ENCODE measurements around the gene CDX2. TPM values are rescaled to one million over a fixed set of nuclear protein-coding genes. Genes with fewer than 3 reads are reported as not detected.

Gene CDX2
- total and polyA plus RNA-seq, 2 experiments from 2014 or later = not detected

DNA sequence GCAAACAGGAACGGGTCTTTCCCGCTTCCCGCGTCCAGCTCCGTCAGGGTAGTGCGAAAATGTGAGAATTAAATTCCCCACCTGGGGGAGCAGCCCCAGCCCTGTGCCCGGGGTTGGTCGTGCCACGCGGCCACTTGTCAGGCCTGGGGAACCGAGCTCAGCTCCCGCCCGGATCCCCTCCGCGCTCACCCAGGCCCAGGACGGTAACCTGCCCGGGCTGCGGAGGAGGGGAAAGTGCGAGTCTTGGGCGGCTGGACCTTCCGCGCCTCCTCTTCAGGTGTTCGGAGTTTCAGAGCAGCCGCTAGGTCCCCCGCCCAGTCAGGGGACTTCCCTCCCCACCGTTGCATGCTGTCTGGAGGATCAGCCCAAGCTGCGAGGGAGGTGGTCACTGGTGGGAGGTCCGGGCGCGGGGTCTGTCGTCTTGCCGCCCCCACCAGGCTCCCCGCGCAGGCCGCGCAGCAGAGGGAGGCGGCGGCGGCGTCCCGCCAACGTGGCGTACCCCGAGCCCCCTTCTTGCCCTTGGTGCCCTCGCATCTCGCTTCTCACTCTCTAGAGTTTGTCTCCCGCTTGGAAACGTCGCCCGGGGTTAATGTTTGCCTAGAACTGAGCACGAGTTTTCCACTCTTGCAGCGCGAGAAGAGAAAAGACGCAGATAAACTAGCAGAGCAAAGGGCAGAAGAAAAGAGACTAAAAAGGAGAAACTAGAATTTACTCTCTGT, 11.3 kb upstream of the CDX2 start (continued):
- TF ChIP-seq, protein P1, sequence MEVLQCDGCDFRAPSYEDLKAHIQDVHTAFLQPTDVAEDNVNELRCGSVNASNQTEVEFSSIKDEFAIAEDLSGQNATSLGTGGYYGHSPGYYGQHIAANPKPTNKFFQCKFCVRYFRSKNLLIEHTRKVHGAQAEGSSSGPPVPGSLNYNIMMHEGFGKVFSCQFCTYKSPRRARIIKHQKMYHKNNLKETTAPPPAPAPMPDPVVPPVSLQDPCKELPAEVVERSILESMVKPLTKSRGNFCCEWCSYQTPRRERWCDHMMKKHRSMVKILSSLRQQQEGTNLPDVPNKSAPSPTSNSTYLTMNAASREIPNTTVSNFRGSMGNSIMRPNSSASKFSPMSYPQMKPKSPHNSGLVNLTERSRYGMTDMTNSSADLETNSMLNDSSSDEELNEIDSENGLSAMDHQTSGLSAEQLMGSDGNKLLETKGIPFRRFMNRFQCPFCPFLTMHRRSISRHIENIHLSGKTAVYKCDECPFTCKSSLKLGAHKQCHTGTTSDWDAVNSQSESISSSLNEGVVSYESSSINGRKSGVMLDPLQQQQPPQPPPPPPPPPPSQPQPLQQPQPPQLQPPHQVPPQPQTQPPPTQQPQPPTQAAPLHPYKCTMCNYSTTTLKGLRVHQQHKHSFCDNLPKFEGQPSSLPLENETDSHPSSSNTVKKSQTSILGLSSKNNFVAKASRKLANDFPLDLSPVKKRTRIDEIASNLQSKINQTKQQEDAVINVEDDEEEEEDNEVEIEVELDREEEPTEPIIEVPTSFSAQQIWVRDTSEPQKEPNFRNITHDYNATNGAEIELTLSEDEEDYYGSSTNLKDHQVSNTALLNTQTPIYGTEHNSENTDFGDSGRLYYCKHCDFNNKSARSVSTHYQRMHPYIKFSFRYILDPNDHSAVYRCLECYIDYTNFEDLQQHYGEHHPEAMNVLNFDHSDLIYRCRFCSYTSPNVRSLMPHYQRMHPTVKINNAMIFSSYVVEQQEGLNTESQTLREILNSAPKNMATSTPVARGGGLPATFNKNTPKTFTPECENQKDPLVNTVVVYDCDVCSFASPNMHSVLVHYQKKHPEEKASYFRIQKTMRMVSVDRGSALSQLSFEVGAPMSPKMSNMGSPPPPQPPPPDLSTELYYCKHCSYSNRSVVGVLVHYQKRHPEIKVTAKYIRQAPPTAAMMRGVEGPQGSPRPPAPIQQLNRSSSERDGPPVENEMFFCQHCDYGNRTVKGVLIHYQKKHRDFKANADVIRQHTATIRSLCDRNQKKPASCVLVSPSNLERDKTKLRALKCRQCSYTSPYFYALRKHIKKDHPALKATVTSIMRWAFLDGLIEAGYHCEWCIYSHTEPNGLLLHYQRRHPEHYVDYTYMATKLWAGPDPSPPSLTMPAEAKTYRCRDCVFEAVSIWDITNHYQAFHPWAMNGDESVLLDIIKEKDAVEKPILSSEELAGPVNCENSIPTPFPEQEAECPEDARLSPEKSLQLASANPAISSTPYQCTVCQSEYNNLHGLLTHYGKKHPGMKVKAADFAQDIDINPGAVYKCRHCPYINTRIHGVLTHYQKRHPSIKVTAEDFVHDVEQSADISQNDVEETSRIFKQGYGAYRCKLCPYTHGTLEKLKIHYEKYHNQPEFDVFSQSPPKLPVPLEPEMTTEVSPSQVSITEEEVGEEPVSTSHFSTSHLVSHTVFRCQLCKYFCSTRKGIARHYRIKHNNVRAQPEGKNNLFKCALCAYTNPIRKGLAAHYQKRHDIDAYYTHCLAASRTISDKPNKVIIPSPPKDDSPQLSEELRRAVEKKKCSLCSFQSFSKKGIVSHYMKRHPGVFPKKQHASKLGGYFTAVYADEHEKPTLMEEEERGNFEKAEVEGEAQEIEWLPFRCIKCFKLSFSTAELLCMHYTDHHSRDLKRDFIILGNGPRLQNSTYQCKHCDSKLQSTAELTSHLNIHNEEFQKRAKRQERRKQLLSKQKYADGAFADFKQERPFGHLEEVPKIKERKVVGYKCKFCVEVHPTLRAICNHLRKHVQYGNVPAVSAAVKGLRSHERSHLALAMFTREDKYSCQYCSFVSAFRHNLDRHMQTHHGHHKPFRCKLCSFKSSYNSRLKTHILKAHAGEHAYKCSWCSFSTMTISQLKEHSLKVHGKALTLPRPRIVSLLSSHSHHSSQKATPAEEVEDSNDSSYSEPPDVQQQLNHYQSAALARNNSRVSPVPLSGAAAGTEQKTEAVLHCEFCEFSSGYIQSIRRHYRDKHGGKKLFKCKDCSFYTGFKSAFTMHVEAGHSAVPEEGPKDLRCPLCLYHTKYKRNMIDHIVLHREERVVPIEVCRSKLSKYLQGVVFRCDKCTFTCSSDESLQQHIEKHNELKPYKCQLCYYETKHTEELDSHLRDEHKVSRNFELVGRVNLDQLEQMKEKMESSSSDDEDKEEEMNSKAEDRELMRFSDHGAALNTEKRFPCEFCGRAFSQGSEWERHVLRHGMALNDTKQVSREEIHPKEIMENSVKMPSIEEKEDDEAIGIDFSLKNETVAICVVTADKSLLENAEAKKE (CRISPR knock-in tag; IDR thresholded peaks at IDR 0.05) = no peak
- TF ChIP-seq, protein P2, sequence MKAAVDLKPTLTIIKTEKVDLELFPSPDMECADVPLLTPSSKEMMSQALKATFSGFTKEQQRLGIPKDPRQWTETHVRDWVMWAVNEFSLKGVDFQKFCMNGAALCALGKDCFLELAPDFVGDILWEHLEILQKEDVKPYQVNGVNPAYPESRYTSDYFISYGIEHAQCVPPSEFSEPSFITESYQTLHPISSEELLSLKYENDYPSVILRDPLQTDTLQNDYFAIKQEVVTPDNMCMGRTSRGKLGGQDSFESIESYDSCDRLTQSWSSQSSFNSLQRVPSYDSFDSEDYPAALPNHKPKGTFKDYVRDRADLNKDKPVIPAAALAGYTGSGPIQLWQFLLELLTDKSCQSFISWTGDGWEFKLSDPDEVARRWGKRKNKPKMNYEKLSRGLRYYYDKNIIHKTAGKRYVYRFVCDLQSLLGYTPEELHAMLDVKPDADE (IDR thresholded peaks at IDR 0.05) = no peak
- no peak for TF ChIP-seq JUNB (IDR thresholded peaks at IDR 0.05; ENCODE audit: unreplicated experiment)
- TF ChIP-seq REST (IDR thresholded peaks at IDR 0.05; ENCODE audit: unreplicated experiment) = no peak
